Measurements from ENCODE around the gene SMG1.
"Not testable (repeated sequence)": the region's sequence is repeated elsewhere in the genome, so short reads cannot be mapped to it uniquely, and the experiment has no call there.

The SMG1 gene

GRCh38 chr16:18757960-18758660, 168.1 kb downstream of the SMG1 start:
- DNase-seq: not testable (repeated sequence)

GRCh38 chr16:18756639-18757038, 169.6 kb downstream of the SMG1 start:
- DNase-seq: not testable (repeated sequence)

Data from NCI-H524 (cell line).